Measurements from ENCODE around the gene RFFL.
A peak's percentile ranks its signal among the peaks of the same experiment; 100 is the strongest.

GRCh38 chr17:35088881-35089585 is 25.5 kb upstream of the RFFL start:
- TF ChIP-seq, protein P1, sequence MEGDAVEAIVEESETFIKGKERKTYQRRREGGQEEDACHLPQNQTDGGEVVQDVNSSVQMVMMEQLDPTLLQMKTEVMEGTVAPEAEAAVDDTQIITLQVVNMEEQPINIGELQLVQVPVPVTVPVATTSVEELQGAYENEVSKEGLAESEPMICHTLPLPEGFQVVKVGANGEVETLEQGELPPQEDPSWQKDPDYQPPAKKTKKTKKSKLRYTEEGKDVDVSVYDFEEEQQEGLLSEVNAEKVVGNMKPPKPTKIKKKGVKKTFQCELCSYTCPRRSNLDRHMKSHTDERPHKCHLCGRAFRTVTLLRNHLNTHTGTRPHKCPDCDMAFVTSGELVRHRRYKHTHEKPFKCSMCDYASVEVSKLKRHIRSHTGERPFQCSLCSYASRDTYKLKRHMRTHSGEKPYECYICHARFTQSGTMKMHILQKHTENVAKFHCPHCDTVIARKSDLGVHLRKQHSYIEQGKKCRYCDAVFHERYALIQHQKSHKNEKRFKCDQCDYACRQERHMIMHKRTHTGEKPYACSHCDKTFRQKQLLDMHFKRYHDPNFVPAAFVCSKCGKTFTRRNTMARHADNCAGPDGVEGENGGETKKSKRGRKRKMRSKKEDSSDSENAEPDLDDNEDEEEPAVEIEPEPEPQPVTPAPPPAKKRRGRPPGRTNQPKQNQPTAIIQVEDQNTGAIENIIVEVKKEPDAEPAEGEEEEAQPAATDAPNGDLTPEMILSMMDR (IDR thresholded peaks at IDR 0.05), result peak; percentile 73
- TF ChIP-seq EZH2 (IDR thresholded peaks at IDR 0.05; ENCODE audit: borderline replicate concordance, insufficient read depth, low read depth, low read length, poor library complexity, severe bottlenecking), result no peak

Data from B cell (primary cell).